Activated T-cell treated with anti-CD3 and anti-CD28 coated beads for 24 hours (primary cell): ENCODE measurements around the gene C19orf25.

ENCODE experiments used
- DNase-seq: peaks from one replicate; pipeline ENCODE4 v3.0.0-alpha.2; 2020; ENCODE audit warnings: low read depth

Gene C19orf25

DNA sequence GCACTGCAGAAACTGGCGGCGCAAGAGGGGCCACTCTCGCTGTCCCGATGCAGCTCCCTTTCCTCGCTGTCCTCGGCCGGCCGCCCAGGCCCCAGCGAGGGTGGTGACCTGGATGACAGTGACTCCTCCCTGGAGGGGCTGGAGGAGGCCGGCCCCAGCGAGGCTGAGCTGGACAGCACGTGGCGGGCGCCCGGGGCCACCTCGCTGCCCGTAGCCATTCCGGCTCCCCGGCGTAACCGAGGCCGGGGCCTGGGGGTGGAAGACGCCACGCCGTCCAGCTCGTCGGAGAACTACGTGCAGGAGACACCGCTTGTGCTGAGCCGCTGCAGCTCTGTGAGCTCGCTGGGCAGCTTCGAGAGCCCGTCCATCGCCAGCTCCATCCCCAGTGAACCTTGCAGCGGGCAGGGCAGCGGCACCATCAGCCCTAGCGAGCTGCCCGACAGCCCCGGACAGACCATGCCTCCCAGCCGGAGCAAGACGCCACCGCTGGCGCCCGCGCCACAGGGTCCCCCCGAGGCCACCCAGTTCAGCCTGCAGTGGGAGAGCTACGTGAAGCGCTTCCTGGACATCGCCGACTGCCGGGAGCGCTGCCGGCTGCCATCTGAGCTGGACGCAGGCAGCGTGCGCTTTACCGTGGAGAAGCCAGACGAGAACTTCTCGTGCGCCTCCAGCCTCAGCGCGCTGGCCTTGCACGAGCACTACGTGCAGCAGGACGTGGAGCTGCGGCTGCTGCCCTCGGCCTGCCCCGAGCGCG lies 12.4 kb downstream of the C19orf25 start:
- no peak for DNase-seq

DNA sequence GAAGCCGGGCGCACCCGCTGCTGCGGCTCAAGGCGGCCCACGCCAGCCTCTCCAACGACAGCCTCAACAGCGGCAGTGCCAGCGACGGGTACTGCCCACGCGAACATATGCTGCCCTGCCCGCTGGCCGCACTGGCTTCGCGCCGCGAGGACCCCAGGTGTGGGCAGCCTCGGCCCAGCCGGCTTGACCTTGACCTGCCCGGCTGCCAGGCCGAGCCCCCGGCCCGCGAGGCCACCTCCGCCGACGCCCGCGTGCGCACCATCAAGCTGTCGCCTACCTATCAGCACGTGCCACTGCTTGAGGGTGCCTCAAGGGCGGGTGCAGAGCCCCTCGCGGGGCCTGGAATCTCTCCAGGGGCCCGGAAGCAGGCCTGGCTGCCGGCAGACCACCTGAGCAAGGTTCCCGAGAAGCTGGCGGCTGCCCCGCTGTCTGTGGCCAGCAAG lies 13.0 kb downstream of the C19orf25 start:
- DNase-seq, result no peak

DNA sequence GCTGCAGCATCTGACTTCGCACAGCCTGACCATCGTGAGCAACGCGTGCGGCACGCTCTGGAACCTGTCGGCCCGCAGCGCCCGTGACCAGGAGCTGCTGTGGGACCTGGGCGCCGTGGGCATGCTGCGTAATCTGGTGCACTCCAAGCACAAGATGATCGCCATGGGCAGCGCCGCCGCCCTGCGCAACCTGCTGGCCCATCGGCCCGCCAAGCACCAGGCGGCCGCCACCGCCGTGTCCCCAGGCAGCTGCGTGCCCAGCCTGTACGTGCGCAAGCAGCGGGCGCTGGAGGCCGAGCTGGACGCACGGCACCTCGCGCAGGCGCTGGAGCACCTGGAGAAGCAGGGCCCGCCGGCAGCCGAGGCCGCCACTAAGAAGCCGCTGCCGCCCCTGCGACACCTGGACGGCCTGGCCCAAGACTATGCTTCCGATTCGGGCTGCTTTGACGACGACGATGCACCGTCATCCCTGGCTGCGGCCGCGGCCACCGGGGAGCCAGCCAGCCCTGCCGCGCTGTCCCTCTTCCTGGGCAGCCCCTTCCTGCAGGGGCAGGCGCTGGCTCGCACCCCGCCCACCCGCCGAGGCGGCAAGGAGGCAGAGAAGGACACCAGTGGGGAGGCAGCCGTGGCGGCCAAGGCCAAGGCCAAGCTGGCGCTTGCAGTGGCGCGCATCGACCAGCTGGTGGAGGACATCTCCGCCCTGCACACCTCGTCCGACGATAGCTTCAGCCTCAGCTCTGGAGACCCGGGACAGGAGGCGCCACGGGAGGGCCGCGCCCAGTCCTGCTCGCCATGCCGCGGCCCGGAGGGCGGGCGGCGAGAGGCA lies 13.6 kb downstream of the C19orf25 start:
- DNase-seq, result no peak

DNA sequence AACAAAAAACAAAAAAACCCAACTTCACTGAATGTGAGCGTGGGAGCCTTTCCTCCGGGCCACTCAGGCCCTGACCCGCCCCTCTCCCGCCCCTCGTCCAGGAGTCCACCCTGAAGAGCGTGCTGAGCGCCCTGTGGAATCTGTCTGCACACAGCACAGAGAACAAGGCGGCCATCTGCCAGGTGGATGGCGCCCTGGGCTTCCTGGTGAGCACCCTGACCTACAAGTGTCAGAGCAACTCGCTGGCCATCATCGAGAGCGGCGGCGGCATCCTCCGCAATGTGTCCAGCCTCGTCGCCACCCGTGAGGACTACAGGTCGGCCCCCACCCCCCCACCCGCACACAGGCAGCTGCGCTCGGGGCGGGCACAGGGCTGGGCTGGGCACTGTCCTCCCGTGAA lies 17.2 kb downstream of the C19orf25 start:
- DNase-seq, result no peak

DNA sequence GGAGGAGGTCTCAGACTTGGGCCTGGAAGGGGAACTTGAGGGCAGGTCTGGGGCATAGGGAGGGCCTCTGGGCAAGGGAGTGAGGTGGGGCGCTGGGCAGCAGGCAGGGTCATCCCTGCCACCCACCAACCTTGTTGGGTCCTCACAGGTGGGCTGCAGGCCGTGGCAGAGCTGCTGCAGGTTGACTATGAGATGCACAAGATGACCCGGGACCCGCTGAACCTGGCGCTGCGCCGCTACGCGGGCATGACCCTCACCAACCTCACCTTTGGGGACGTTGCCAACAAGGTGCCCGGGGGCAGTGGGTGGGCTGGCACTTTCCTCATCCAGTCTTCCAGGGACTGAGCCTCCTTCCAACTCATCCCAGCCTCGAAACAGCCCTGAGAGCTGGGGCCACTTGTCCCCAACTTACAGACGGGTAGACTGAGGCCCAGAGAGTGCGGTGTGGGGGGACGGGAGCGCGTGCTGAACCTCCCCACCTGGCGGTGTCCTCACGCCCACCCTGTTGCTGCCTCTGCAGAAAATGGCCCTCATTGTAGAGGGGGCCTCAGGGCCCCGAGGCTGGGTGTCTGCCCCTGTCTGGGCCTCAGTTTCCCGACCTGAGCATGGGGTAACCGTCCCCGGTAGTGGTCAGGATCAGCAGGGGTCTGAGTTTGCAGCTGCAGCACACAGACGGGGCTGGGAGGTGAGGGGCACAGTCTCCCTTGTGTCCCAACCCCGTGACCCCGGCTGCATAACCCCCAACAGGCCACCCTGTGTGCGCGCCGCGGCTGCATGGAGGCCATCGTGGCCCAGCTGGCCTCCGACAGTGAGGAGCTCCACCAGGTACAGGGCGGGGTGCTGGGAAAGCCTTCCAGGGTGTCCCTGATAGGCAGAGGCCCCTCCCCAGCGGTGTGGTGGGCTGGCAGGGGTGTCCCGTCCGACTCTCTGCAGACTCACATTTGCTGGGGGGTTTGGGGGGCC lies 18.7 kb downstream of the C19orf25 start:
- DNase-seq, result no peak

DNA sequence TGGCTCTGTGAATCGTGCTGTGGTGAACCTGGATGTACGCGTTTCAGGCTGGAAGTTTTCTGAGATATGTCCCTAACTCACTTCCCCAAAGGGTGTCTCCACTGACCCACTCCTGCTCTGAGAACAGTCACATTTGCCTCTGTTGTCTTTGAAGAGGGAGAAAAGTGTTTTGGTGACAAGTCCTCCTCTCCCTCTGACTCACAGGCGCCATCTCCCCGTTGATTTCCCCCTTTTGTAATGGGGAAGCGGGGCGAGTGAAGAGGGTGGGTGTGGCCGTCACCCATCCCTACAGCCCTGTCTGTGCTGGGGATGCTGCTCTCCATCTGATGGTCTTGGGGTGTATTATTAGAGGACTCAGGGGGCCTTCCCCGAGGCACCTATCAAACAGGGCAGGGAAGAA lies 19.5 kb downstream of the C19orf25 start:
- no peak for DNase-seq

DNA sequence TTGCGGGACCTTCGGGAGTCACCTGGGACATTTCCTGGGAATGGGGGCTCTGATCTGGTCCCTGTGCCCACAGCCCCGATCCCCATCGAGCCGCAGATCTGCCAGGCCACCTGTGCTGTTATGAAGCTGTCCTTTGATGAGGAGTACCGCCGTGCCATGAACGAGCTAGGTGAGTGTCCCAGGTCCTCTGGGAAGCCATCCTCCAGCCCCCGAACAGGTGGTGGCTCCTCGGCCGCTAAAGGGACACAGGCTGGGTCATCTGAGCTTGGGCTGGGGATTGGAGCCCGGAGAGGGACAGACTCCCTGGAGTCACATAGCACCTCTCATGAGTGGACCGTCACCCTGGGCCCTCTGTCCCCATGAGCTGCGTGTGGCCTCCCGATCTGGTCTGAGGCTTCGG lies 21.1 kb downstream of the C19orf25 start:
- no peak for DNase-seq

DNA sequence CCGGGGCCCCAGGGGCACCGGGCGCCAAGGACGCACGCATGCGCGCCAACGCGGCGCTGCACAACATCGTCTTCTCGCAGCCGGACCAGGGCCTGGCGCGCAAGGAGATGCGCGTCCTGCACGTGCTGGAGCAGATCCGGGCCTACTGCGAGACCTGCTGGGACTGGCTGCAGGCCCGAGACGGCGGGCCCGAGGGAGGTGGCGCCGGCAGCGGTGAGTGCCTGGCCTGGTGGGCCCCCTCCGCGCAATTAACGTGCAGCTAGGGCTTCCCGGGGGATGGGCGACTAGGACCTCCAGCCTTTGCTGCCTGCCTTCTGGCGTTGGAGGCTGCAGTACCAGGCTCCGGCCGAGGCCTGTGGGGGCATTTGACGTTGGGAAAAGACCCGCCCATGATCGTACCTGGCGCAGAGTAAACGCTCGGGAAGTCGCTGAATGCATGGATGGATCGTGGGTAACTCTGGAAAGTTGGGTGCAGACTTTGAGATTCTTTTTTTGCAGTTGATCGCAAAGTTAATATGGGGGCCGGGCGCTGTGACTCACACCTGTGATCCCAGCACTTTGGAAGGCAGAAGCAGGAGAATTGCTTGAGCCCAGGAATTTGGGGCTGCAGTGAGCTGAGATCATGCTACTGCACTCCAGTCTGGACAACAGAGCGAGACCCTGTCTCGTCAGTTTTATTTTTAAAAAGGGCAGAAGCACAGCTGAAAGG lies 21.8 kb downstream of the C19orf25 start:
- DNase-seq, result no peak

DNA sequence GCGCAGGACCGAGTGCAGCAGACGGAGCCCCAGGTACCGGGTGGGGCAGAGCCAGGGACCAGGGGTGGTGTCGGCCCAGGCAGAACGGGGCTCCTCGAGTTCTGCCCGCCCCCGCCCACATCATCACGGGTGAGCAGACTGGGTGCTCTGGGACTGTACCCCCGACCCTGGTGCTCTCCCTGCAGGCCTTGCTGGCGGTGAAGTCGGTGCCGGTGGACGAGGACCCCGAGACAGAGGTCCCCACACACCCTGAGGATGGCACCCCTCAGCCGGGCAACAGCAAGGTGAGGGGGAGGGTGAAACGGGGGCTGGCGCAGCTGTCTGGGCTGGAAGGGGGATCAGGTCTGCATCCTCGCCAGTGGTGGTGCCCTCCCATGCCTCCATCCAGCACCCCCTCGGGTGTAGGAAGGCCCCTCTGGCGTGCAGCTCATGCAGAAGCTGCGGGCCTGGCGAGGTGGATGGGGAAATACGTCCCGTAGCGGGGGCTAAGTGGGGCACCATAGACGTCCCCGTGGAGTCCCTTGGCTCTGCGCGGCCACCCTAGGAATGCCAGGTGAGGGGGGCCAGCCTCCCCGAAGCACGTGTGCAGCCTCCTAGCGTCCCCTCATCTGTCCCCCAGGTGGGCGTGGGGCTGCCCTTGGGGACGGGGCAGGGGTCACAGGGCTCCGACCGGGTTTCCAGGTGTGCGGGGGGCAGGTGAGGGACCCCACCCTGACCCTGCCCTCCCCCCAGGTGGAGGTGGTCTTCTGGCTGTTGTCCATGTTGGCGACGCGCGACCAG lies 22.7 kb downstream of the C19orf25 start:
- no peak for DNase-seq

DNA sequence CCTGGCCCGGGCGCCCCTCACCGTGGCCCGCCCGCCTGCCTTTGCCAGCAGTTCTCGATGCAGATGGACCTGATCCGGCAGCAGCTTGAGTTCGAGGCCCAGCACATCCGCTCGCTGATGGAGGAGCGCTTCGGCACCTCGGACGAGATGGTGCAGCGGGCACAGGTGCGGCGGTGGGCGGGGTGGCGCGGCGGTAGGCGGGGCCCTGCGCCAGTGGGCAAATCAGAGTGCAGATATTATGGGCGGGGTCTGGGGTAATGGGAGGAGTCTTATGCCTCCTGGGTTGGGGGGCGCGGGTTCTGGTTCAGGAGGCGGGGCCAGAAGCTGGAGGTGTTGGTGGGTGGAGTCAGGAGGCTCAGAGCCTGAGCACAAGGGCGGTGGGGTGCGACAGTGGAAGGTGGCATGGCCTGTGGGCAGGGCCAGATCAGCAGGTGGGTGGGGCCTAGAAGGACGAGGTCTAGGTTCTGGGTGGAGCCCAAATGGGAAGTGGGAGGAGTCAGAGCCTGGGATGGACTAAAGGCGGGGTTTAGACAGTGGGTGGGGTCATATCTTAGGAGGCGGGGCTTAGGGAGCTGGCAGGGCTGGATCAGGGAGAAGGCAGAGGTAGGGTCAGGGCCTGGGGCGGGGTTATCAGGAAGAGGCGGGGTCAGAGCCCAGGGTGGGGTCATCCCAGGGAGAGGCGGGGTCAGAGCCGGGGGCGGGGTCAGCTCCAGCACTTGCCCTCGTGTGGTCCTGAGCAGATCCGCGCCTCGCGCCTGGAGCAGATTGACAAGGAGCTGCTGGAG lies 23.5 kb downstream of the C19orf25 start:
- DNase-seq, result no peak

DNA sequence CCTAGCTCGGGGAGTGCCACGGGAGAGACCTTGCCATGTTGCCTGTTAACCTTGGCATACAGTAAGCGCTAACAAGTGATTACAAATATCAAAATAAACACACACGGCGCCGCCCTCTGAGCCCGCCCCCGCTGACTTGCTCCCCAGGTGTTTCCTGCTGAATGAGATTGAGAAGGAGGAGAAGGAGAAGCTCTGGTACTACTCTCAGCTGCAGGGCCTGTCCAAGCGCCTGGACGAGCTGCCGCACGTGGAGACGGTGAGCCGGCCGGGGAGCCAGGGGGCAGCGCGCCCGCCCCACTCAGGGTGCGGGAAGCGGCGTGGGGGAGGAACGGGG lies 24.0 kb downstream of the C19orf25 start:
- no peak for DNase-seq

DNA sequence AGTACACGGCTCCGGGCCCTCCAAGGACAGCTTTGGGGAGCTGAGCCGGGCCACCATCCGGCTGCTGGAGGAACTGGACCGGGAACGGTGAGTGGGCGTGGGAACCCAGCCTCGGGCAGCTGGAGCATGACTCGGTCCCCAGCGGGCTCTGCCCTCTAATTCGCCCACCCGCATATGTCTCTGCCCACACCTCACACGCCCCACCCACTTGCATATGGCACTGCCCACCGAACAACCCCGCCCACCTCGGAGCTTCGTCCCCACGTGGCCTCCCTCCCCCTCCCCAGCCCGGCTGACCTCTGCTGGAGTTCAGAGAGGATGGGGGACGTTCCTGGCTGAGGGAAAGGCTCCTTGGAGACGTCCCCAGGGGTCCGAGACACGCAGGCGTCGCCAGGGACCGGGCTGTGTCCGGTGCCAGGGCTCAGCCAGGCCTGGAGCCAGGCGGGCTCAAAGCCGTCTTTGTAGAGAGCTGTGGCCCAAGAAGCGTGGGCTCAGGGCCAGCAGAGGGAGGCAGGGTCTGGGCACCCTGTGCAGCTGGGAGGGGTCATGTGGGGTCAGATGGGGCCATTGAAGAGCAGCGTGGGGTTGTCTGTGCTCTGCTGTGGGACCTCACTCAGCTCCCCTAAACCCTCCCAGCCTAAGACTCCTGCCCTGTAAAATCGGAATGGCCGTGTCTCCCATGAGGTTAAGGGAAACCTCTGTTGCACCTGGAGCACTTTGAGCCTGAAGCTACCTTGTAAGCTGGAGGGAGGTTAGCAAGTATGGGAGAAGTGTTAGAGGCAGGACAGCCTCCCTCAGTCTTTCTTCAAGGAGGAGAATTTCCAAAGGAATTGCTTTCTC lies 25.3 kb downstream of the C19orf25 start:
- no peak for DNase-seq

DNA sequence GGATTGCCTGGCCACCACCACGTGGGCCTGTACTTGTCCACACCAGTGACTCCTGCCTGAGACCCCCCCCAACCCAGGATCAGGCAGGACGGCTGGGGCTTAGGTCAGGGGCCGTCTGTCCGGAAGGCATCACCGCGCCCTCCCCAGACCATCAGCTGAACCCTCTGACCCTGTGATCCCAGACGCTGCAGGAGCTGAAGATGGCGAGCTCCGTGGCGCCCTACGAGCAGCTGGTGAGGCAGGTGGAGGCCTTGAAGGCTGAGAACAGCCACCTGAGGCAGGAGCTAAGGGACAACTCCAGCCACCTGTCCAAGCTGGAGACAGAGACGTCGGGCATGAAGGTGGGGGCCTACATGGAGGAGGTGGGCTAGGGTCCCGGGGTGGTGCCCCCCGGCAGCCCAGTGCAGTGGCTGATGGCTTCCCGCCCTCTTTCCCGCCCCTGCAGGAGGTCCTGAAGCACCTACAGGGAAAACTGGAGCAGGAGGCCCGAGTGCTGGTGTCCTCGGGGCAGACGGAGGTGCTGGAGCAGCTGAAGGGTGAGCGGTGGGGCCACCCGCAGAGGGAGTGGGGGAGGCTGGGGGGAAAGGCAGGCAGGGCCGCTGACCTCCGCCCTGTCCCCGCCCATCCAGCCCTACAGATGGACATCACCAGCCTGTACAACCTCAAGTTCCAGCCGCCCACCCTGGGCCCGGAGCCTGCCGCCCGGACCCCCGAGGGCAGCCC lies 26.1 kb downstream of the C19orf25 start:
- no peak for DNase-seq

DNA sequence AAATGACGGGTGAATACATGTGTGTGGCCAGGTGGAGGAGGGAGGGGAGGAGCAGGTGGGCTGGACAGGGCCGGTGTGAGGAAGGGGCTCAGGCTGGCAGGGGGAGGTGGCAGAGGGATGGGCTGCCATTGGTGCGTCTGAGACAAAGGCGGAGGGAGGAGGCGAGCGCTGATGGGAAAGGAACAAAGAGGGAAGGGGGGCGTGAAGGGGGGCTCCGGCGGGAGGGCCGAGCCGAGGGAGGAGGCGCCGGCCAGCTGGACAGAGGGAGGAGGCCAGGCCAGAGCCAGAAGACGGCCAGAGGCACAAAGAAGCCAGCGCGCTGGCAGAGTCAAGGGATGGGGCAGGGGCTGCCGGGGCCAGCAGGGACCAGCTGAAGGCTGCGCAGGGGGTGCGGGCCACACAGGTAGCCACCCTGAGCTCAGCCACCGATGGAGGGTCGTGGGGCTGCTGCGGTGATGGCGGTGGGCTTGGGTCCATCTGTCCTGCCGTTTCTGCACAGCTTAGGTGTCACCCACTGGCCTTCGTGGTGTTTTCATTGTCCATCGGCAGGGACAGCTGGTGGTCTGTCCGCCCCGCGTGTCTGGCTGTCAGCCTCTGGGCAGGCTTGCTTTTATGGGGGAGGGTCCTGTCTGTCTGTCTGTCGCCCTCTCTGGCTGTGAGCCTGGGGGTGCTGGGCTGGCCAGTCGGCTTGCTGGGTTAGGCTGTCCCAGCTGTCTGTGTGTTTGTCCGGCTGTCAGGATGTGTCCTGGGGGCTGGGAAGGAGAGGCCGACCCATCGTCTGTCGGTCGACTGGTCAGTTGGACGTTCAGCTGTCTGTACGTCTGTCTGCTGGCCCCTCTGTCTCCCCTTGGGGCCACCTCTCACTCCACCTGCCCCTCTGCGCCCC lies 26.9 kb downstream of the C19orf25 start:
- no peak for DNase-seq

DNA sequence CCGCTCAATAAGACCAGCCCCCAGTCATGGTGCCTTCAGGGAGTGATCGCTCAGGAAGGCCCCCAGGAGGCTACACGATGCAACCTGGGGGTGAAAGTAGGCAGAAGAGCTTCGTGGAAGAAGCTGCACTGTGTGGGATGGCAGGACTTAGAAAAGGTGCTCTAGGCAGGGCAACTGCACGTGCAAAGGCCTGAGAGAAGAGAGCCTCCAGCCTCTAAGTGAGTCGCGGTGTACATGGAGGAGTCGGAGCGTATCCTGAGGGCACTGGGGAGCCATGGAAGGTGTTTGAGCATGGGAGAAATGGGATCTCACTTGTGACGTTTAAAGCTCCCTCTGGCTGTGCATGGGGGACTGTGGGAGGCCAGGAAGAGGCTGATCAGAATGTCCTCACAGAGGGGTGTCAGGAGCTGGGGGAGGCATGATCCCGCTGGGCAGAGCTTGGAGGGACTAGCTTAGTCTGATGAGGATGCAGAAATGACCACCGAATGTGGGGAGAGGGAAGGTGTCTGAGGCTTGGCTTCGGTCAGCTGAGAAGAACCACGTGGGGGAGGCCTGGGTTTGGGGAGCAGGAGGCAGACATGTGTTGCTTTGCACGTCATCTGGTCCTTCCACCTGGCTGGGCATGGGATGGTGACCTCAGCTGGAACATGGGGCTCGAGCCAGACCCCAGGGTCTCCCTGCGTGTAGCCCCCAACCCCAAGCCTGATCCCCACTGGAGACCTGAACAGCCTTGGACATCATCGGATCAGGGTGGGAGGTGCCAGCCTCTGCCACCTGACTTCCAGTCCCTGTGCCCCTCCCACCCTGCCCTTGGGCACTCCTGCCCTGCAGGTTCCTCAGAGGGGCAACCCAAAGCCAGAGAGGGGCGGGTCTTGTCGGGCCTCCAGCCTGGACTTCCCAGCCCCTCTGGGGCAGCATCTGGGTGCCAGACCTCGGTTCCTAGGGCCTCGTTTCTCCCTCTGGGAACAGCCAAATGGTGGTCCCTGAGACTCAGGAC lies 28.0 kb downstream of the C19orf25 start:
- no peak for DNase-seq
